ENCODE measurements around the gene ZNF536. TPM values are rescaled to one million over a fixed set of nuclear protein-coding genes. Genes with fewer than 3 reads are reported as not detected.

The ZNF536 gene
- total and polyA plus RNA-seq, 2 donors (not counting 3 experiments of a cell fraction or from before 2014, with no cell fraction given), result not detected

GRCh38 chr19:30459859-30460258, 87.7 kb downstream of the ZNF536 start:
- FAIRE-seq, result no peak
- Histone ChIP-seq H3K9ac (replicated peaks; ENCODE audit: extremely low read depth, insufficient read depth, low read length) (no peak overlapping the region), H3K4me1 (ENCODE audit: control insufficient read depth, extremely low read depth, insufficient read depth, low read length) (no peaks in the 10 kb centered on the region), H4K20me1 (replicated peaks; ENCODE audit: control insufficient read depth, extremely low read depth, insufficient read depth, low read length) (no peaks in the 10 kb centered on the region), H3K4me3 (replicated peaks in 1 of 3; ENCODE audit: insufficient read depth in 1 of 3, low read depth in 1 of 3, low read length in 3 of 3) (no peak overlapping the region), H3K36me3 (ENCODE audit: control insufficient read depth in 2 of 2, extremely low read depth in 1 of 2, insufficient read depth in 2 of 2, low read length in 2 of 2) (no peaks in the 10 kb centered on the region), H3K79me2 (ENCODE audit: control insufficient read depth, insufficient read depth, low read length) (no peaks in the 10 kb centered on the region), H3K27ac (ENCODE audit: insufficient read depth, low read depth, low read length) (no peak overlapping the region), H3K9me3 (replicated peaks; ENCODE audit: control insufficient read depth, insufficient read depth, low read length) (peaks cover 7% of the 10 kb centered on the region), H3K4me2 (ENCODE audit: insufficient read depth, low read length) (no peak overlapping the region), H2AFZ (ENCODE audit: low read depth, low read length) (no peak overlapping the region), H3K27me3 (ENCODE audit: control insufficient read depth in 2 of 2, insufficient read depth in 2 of 2, low read length in 2 of 2) (no peaks in the 10 kb centered on the region), H3K9me1 (replicated peaks; ENCODE audit: control insufficient read depth, extremely low read depth, insufficient read depth, low read length) (no peaks in the 10 kb centered on the region)
- CTCF ChIA-PET, result no interaction called here
- BruUV-seq (replicated peaks), result no TSS peak
- intact Hi-C loops (cut with micrococcal nuclease) (no loop called here), dilution Hi-C loops (cut with MboI; ENCODE audit: extremely low pct_ligation_motif_present, low sequenced_read_pairs) (no loop called here)
- POLR2A ChIA-PET, result no interaction called here
- DNase-seq (ENCODE audit: low read depth, low spot score), result no peak
- TF ChIP-seq POLR2AphosphoS5 (IDR thresholded peaks at IDR 0.05; ENCODE audit: insufficient read depth, low read depth, low read length), result no peak
- TF ChIP-seq POLR2A (IDR thresholded peaks at IDR 0.05; ENCODE audit: low read depth, low read length), result no peak
- no peak for TF ChIP-seq CTCF (IDR thresholded peaks at IDR 0.05; ENCODE audit: extremely low read depth in 1 of 2, insufficient read depth in 1 of 2, low read depth in 1 of 2, low read length in 2 of 2)
- TF ChIP-seq JUN (IDR thresholded peaks at IDR 0.05; ENCODE audit: borderline replicate concordance, insufficient read depth, insufficient read length, low read depth), result no peak
- no peak for TF ChIP-seq MAX (IDR thresholded peaks at IDR 0.05; ENCODE audit: insufficient read depth, insufficient read length)
- TF ChIP-seq GATA2 (IDR thresholded peaks at IDR 0.05; ENCODE audit: insufficient read depth, insufficient read length, low read depth, low read length), result no peak
- TF ChIP-seq MYC (IDR thresholded peaks at IDR 0.05; ENCODE audit: low read depth, low read length), result no peak
- no peak for TF ChIP-seq EZH2 (IDR thresholded peaks at IDR 0.05; ENCODE audit: borderline replicate concordance, low read depth, low read length, severe bottlenecking)
- no peak for TF ChIP-seq FOS (IDR thresholded peaks at IDR 0.05; ENCODE audit: borderline replicate concordance, insufficient read depth, low read length)
